ENCODE measurements around the gene MINDY4.

MINDY4 gene

GRCh38 chr7:30771174-30771879 lies at the start of gene MINDY4:
Gene MINDY4 (plus strand): TSS chr7:30771417. CDS start chr7:30771494, 77 bp downstream.
- peak; percentile 51 for DNase-seq

DNA sequence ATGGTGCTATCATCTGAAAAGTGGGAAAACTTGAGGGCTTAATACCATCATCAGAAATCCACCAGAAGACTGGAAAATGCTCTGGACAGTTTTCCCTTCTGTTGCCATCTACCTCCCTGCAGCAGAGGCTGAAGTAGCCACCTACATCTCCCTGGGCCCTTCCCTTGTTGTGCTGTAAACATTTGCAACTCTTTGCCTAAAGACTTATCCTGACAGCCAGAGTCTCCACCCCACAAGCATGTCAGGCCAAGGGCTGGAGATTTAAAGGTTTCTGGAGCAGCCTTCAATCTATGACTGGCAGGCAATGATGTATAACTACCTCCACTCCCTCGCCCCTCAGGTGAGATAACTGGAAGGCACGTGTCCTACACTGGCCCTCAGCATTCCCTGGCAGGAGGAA lies 49.0 kb upstream of the MINDY4 start:
- DNase-seq, result no peak

- no peak for DNase-seq
These were observed 48.5 kb upstream of the MINDY4 start for GRCh38 chr7:30722671-30723070.

- DNase-seq, result no peak
These were observed 47.4 kb upstream of the MINDY4 start for GRCh38 chr7:30723776-30724175.

- DNase-seq, result no peak
These were observed 44.8 kb upstream of the MINDY4 start for GRCh38 chr7:30726296-30727006.

GRCh38 chr7:30727061-30727945 lies 43.9 kb upstream of the MINDY4 start:
- no peak for DNase-seq

DNA sequence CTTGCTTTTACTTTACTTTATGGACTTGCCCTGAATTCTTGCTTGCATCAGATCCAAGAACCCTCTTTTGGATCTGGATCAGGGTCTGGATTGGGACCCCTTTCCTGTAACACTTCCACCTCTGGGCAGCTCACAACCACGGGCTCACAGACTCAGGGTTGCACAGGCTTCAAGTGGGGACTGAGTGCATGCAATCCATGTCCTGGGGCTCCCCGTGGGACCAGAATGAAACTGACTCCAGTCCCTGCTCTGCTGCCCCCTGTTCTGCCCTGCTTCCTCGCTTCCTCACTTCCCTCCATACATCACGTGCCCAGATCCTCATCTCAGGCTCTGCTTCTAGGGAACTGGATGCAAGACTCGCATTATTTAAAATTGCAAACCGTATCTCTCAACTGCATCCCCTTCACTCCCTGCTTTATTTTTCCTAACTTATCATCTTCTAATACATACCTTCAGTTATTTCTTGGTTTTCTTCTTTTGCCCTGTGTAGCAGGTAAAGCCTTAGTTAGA lies 42.6 kb upstream of the MINDY4 start:
- DNase-seq, result no peak

- DNase-seq, result no peak
These were observed 41.6 kb upstream of the MINDY4 start for GRCh38 chr7:30729642-30730041.

DNA sequence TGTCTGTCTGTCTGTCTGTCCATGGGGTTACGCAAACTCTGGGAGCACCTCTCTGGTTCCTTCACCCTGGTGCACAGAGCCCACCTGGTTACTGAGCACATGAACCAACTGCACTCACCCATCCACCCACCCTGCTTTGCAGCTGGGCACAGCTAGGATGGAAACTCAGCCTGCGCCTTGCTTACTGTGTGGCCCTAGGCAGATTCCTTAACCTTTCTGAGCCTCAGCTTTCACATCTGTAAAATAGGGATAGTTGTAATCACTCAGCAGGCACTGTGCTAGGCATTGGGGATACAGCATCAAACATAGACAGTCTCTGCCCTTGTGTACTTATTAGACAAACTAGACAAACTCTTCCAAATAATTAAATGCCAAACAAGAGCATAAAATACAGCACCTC lies 41.1 kb upstream of the MINDY4 start:
- DNase-seq, result no peak

DNA sequence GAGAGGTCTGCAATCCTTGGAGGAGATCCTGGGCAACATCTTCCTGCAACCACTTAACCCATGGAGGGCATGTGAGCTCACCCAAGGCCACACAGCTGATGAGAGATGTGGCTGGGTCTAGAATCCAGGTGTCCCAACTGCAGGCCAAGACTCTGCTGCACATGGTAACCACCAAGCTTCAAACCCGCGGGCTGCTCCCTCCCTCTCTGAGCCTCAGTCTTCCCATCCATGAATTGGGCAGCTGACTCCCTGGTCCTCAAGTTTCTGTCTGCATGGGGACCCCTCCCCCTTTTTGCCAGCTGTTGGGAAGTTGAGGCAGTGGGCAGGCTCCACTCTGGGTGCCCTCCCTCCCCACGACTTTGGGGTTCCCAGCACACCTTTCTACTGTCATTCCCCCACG lies 40.2 kb upstream of the MINDY4 start:
- no peak for DNase-seq

DNA sequence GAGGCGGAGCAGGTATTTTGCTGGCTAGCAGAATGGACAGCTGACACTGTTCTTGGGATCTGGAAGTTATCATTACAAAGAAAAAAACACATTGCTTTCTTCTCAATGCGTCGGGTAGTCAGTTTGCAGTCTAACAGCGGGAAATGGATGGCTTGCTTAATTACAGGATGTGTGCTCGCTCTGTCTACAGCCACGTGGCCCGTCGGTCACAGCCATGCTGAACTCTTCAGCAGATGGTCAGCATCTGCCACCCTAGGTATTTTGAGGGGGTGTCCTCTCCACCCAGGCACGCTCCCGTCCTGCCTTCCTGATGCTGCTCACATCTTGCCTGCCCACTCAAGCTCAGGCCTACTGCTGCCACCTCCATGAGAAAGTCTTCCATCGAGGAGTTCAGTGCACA lies 39.6 kb upstream of the MINDY4 start:
- no peak for DNase-seq

DNA sequence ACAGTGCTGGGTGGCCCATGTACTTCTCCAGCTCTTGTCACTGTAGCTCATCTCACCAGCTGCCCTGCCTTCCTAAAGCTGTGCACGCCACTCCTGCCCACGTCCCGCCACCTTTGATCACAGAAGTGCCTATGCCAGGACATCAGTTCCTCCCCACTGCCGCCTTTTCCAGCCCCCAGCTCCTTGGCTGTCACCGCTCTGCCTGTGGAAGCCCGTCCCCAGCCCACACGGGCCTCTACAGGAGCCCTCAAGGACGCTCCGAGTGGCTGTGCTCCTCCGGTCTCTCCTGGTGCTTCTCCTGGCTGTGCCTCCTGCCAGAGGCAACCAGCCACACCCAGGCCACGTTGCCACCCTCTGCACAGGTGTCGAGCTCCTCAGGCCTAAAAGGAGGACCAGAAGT lies 38.6 kb upstream of the MINDY4 start:
- no peak for DNase-seq

DNA sequence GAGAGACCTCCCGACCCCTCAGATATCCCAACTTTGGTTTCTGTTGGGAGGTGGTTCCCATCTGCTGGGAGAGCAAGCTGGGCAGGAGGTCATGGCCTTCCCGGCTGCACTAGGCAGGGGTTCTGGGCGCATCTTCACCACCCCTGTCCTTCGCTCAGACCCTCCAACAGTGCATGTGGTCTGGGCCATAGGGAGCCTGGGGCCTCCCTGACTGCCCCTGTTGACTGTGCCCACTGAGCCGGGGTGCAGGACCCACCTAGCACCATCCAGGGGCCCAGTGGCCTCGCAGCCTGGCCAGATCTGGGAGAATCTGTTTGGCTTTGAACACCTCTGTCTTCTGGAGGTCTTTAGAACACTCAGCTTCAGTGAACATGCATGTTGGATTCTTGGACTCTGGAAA lies 38.0 kb upstream of the MINDY4 start:
- no peak for DNase-seq

GRCh38 chr7:30733691-30734090 lies 37.5 kb upstream of the MINDY4 start:
- DNase-seq, result no peak

DNA sequence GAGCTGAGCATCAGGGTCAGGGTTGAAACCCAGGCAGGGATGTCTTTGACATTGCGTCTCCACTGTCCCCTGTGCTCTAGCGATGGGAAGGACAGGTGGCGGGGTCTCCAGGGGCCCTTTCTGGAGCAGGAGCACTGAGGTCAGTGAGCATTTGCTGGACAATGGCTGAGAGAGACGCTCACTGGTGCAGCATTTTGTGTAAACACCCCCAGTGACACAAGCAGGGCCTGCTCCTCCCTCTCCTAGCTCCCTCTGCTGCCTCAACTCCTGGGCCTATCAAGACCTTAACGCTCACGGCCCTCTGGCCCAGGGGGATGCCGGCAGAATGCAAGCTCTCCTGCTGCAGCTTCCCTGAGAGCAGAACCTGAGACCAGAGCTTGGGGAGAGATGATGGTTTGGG lies 36.7 kb upstream of the MINDY4 start:
- DNase-seq, result no peak

DNA sequence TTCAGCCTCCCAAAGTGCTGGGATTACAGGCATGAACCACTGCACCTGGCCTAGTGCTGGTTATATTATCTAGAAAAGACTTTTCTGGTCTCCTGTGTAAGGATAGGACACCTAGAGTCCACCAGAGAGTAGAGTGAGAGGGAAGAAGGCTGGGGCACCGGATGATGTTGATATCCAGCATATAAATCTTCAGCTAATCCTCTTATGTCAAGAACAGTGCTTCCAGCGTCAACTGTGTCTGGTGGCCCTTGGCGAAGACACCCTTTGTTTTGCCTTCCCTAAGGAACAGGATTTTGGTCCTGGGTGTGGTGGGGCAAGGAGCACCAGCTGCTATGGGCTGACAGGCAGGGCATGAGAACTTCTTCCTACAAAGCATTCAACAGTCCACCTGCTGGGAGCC lies 35.6 kb upstream of the MINDY4 start:
- no peak for DNase-seq

- no peak for DNase-seq
These were observed 34.9 kb upstream of the MINDY4 start for GRCh38 chr7:30736291-30736690.

DNA sequence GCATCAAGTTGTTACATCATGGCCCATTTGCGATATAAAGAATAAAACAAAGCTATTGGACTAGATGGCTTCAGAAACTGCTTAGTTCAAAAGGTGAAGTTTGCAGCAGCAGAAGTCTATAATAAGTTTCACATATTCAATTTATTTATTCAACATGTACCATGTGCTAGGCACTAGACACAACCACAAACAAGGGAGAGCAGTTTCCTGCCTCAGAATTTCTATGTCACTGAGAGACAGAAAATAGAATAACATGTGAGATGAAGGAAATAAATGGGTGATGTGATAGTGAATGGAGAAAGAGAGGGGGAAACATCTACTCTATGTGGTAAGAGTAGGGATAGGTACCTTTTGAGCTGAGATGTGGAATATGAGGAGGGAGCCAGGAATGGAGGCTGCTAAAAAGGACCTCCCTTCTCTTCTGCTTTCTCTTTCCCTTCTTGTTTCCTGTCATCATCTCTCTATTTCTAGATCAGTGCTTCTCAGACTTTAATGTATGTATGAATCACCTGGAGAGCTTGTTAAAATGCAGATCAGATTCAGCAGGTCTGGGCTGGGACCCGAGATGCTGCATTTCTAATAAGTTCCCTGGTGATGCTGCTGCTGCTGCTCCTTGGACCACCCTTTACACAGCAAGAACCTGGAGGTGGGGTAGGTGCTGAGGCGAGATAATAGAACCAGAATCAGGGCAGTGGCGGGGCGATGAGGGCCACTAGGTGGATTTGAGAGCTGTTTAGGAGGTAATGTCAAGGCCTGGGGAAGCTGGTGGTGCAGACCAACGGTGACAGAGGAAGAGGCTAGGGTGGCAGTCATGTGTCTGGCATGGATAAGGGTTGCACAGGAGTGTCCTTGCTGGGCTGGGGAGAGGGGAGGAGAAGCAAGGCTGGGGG lies 32.9 kb upstream of the MINDY4 start:
- DNase-seq, result no peak

- no peak for DNase-seq
These were observed 31.5 kb upstream of the MINDY4 start for GRCh38 chr7:30739691-30740090.

DNA sequence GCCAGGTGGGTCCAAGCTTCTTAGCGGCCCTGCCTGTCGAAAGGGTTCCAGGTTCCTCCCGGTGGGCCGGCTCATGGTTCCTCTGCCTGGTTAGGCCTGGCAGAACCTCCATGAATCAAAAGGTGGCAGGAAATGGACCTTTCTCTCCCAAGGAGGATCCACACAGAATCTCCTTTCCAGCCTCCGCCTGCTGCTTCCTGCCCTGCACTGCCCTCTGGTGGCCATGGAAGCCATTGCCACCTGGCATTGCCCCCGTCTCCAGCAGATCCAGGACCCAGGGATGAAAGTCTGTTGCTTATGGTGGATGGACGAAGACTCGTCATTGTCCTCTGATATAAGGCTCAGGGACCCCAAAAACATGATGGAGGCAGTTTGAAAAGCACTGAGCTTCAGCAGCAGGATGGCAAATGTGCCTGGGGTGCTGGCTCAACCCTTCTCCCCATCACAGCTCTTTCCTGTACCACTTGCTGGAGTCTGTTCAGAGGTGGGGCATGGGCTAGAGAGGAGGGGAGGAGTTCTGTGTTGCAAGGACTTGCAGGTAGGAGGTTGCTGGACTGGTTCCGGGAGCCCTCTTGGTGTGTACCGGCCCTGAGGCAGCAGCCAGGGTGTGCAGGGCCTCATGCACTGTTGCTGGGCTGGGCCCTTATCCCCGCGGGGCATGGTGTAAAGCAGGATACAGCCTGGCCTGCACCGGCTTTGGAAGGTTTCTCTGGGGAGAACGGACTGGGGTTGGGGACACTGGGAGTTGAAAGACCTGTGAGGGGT lies 30.6 kb upstream of the MINDY4 start:
- peak; percentile 61 for DNase-seq

DNA sequence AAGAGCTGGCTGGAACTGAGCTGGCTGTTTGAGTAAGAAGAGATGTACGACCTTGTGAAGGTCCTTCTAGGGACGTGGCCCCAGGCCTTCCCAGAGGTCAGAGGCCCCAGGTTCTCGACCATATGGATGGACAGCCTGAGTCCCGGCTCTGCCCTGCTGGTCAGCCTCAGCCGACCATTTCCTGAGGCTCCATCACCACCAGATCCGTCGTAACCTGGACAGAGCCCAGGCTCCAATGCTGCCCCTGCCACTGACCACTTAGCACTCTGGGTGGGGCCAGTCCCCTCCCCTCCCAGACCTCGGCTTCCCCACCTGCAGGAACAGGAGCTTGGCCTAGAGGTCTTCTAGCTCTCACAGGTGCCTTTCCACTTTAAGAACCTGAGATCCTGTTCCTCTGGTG lies 29.9 kb upstream of the MINDY4 start:
- no peak for DNase-seq

Data from NCI-H2107 (cell line).